Pulmonary artery endothelial cell (primary cell): Measurements from ENCODE around the gene SNX3. TPM values are rescaled to one million over a fixed set of nuclear protein-coding genes. Genes with fewer than 3 reads are reported as not detected.

Experiments
- DNase-seq: peaks from one replicate; pipeline ENCODE4 v3.0.0-alpha.2; 2011; ENCODE audit warnings: low read depth, low spot score
- total RNA-seq: library from RNA; depleted of rRNA; stranded (reverse); fragments of >200 nt; gene quantifications from 2 replicates; pipeline ENCODE4 v1.2.3, GENCODE V29; 2014

The SNX3 gene
- total RNA-seq, 1 donor from 2014 or later: 162 TPM

- no peak for DNase-seq
Observed at GRCh38 chr6:108171291-108171917, 89.4 kb downstream of the SNX3 start.

- DNase-seq: no peak
Observed at GRCh38 chr6:108170332-108171290, 90.2 kb downstream of the SNX3 start.

GRCh38 chr6:108169464-108170331 lies 91.1 kb downstream of the SNX3 start:
- DNase-seq: no peak

- DNase-seq: no peak
Observed at GRCh38 chr6:108168501-108169463, 92.1 kb downstream of the SNX3 start.

- no peak for DNase-seq
Observed at GRCh38 chr6:108168090-108168463, 92.8 kb downstream of the SNX3 start.

GRCh38 chr6:108167449-108168089 lies 93.3 kb downstream of the SNX3 start:
- DNase-seq: no peak

- no peak for DNase-seq
Observed at GRCh38 chr6:108166664-108167448, 94.0 kb downstream of the SNX3 start.

- no peak for DNase-seq
Observed at GRCh38 chr6:108165714-108166663, 94.9 kb downstream of the SNX3 start, which contains the start of gene NR2E1. NR2E1 (plus strand) TSS chr6:108166022; CDS start chr6:108166766, 744 bp downstream.

- DNase-seq: no peak
Observed at GRCh38 chr6:108164815-108165706, 95.8 kb downstream of the SNX3 start.

GRCh38 chr6:108164543-108164814 lies 96.4 kb downstream of the SNX3 start:
- no peak for DNase-seq

GRCh38 chr6:108163644-108164542 lies 96.9 kb downstream of the SNX3 start:
- no peak for DNase-seq

GRCh38 chr6:108163267-108163643 lies 97.6 kb downstream of the SNX3 start:
- DNase-seq: no peak

- DNase-seq: no peak
Observed at GRCh38 chr6:108161724-108162282, 99.0 kb downstream of the SNX3 start.
